ENCODE measurements around the gene PRR23E. TPM values are rescaled to one million over a fixed set of nuclear protein-coding genes. Genes with fewer than 3 reads are reported as not detected.

The PRR23E gene
- total RNA-seq, 1 experiment from 2014 or later: not detected

DNA sequence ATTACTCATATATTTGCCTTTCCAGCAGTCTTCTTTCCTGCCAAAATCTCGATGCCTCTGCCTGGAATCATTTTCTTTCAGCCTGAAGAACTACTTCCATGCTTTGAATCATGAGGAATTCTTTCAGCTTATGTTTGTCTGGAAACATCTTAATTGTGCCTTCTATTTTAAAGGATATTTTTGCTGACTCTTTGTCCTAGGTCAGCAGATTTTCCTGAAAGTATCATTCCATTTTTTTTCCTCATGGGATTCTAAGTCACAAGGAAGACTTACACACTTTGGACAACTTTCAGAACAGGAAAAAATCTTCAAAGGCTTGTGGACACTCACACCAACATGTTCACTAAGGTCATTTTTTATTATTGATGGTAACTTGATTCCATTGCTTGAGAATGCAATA is 10.1 kb downstream of the PRR23E start:
- no peaks in the 10 kb centered on the region; the same call in 1 of the 2 replicates for H3K9me3 ChIP-seq (ENCODE audit: control insufficient read depth, insufficient read depth, low read depth, low read length)
- H3K4me3 ChIP-seq (ENCODE audit: low read depth in 2 of 2, low read length in 2 of 2): no peak overlapping the region
- peaks cover 11% of the 10 kb centered on the region for H3K27me3 ChIP-seq (ENCODE audit: control insufficient read depth, insufficient read depth, low read length)
- ChIA-PET POLR2A (no interaction called here), CTCF (no interaction called here)
- TF ChIP-seq TCF7L2 (IDR thresholded peaks at IDR 0.05; ENCODE audit: low read depth, low read length): no peak
- TF ChIP-seq CTCF (IDR thresholded peaks at IDR 0.05): no peak
- TF ChIP-seq SIN3A (IDR thresholded peaks at IDR 0.05; ENCODE audit: borderline replicate concordance, insufficient read depth, low read depth, low read length): no peak
- TF ChIP-seq, protein P1, sequence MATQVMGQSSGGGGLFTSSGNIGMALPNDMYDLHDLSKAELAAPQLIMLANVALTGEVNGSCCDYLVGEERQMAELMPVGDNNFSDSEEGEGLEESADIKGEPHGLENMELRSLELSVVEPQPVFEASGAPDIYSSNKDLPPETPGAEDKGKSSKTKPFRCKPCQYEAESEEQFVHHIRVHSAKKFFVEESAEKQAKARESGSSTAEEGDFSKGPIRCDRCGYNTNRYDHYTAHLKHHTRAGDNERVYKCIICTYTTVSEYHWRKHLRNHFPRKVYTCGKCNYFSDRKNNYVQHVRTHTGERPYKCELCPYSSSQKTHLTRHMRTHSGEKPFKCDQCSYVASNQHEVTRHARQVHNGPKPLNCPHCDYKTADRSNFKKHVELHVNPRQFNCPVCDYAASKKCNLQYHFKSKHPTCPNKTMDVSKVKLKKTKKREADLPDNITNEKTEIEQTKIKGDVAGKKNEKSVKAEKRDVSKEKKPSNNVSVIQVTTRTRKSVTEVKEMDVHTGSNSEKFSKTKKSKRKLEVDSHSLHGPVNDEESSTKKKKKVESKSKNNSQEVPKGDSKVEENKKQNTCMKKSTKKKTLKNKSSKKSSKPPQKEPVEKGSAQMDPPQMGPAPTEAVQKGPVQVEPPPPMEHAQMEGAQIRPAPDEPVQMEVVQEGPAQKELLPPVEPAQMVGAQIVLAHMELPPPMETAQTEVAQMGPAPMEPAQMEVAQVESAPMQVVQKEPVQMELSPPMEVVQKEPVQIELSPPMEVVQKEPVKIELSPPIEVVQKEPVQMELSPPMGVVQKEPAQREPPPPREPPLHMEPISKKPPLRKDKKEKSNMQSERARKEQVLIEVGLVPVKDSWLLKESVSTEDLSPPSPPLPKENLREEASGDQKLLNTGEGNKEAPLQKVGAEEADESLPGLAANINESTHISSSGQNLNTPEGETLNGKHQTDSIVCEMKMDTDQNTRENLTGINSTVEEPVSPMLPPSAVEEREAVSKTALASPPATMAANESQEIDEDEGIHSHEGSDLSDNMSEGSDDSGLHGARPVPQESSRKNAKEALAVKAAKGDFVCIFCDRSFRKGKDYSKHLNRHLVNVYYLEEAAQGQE (IDR thresholded peaks at IDR 0.05; ENCODE audit: insufficient read depth in 1 of 2, low read depth in 2 of 2, low read length in 1 of 2): no peak
- TF ChIP-seq POLR2AphosphoS5 (IDR thresholded peaks at IDR 0.05; ENCODE audit: low read depth, low read length): no peak
- no peak for DNase-seq (ENCODE audit: low read depth, low spot score)
- H3K4me1 ChIP-seq (ENCODE audit: control insufficient read depth, insufficient read depth, low read length): no peaks in the 10 kb centered on the region
- in situ Hi-C loops (cut with HindIII; ENCODE audit: low pct_unique_long_range_greater_than_20kb, low sequenced_read_pairs) (no loop called here), intact Hi-C loops (cut with micrococcal nuclease; ENCODE audit: unreplicated experiment) (no loop called here)
- ATAC-seq: no peak
- BruUV-seq (replicated peaks): no TSS peak
- no peaks in the 10 kb centered on the region for H3K36me3 ChIP-seq (ENCODE audit: control insufficient read depth, insufficient read depth, low read length)
- no peak overlapping the region for H3K27ac ChIP-seq (ENCODE audit: low read length)

DNA sequence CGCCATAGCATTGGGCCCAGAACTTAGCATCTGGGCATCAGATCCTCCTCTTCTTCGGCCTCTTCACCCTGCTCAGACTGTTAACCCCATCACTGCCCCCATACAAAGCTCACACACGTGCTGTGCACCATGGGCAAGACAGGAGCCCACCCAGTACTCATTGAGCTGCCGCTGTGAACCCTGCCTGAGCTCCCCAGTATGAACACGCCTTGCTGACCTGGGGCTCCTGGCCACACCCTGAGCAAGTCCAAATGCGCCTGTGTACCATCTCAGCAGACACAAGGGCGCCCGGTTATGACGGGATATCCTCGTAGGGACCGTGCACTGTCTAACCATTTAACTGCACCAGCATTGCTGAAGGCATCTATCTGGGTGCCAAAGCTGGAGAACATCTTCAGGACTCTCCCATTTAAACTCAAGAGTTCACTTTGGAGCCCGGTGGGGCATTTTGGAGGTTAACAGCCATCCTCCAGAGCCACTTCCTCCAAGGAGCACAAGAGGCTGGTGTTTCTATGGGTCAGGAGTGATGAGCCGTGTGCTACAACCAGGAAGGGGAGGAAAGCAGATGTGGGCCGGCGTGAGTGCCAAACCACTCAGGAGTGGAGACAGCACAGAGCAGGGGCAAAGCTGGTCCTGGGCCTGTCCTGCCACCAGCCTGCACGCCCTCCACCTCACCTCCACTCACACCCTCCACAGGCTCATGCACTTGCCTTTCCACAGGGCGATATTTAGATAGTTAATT is 12.1 kb downstream of the PRR23E start:
- H3K4me3 ChIP-seq (ENCODE audit: low read depth in 2 of 2, low read length in 2 of 2): no peak overlapping the region
- intact Hi-C loops (cut with micrococcal nuclease; ENCODE audit: unreplicated experiment) (no loop called here), in situ Hi-C loops (cut with HindIII; ENCODE audit: low pct_unique_long_range_greater_than_20kb, low sequenced_read_pairs) (no loop called here)
- no peaks in the 10 kb centered on the region; the same call in 1 of the 2 replicates for H3K9me3 ChIP-seq (ENCODE audit: control insufficient read depth, insufficient read depth, low read depth, low read length)
- BruUV-seq (replicated peaks): no TSS peak
- H3K36me3 ChIP-seq (ENCODE audit: control insufficient read depth, insufficient read depth, low read length): no peaks in the 10 kb centered on the region
- CTCF ChIA-PET: no interaction called here
- ATAC-seq (no peak), DNase-seq (ENCODE audit: low read depth, low spot score) (no peak)
- no peak overlapping the region for H3K27ac ChIP-seq (ENCODE audit: low read length)
- POLR2A ChIA-PET: interaction anchor here (0.6 kb wide), 1 partner anchor 11 kb away, joined by 3 read pairs; no protein-coding TSS in a partner anchor
- no peaks in the 10 kb centered on the region for H3K4me1 ChIP-seq (ENCODE audit: control insufficient read depth, insufficient read depth, low read length)
- peaks cover 3% of the 10 kb centered on the region; the same call in 1 of the 2 replicates for H3K27me3 ChIP-seq (ENCODE audit: control insufficient read depth, insufficient read depth, low read length)
- TF ChIP-seq TCF7L2 (IDR thresholded peaks at IDR 0.05; ENCODE audit: low read depth, low read length) (no peak), CTCF (IDR thresholded peaks at IDR 0.05) (no peak), POLR2AphosphoS5 (IDR thresholded peaks at IDR 0.05; ENCODE audit: low read depth, low read length) (no peak), SIN3A (IDR thresholded peaks at IDR 0.05; ENCODE audit: borderline replicate concordance, insufficient read depth, low read depth, low read length) (no peak)
- TF ChIP-seq, protein P1 (IDR thresholded peaks at IDR 0.05; ENCODE audit: insufficient read depth in 1 of 2, low read depth in 2 of 2, low read length in 1 of 2): no peak

Data from Panc1 (cell line).